HepG2 (cell line): ENCODE data around the gene KDELR3. TPM values are rescaled to one million over a fixed set of nuclear protein-coding genes. Genes with fewer than 3 reads are reported as not detected.

Experiments used
- ARNT ChIP-seq: fragments of 450-650 bp; IDR thresholded peaks from 2 replicates; pipeline ENCODE4 v1.6.1; 2017
- HHEX ChIP-seq: IDR thresholded peaks from 2 replicates; pipeline ENCODE4 v1.6.1; 2016; ENCODE audit warnings: control low read depth
- IRX3 ChIP-seq: sonication (generic); formaldehyde crosslinking; IDR thresholded peaks from 2 replicates; pipeline ENCODE4 v1.8.1; 2023; ENCODE audit warnings: mild to moderate bottlenecking, low read depth, missing genetic modification reagents, borderline replicate concordance
- KLF13 ChIP-seq: sonication (generic); formaldehyde crosslinking; IDR thresholded peaks from 2 replicates; pipeline ENCODE4 v1.4.0; 2020; ENCODE audit warnings: mild to moderate bottlenecking, missing genetic modification reagents
- LCORL ChIP-seq, 2 experiments: fragments of 450-650 bp in 1 of 2; sonication (generic) in 1 of 2; formaldehyde crosslinking in 1 of 2; IDR thresholded peaks; 2 replicates each; pipeline versions ENCODE4 v1.5.0 to v1.6.1; 2017 to 2020; ENCODE audit warnings: antibody characterized with exemption in 1 of 2, missing genetic modification reagents in 1 of 2
- MYC ChIP-seq: sonication (generic); formaldehyde crosslinking; IDR thresholded peaks from 2 replicates; pipeline ENCODE4 v1.9.0; 2021; ENCODE audit warnings: missing genetic modification reagents, borderline replicate concordance
- RXRA ChIP-seq: sonication (generic); formaldehyde crosslinking; IDR thresholded peaks from 2 replicates; pipeline ENCODE4 v1.5.1; 2020; ENCODE audit warnings: missing genetic modification reagents
- SPEN ChIP-seq: sonication (generic); formaldehyde crosslinking; IDR thresholded peaks from 2 replicates; pipeline ENCODE4 v1.5.1; 2020; ENCODE audit warnings: low read depth, mild to moderate bottlenecking, missing genetic modification reagents
- ZNF12 ChIP-seq: sonication (generic); formaldehyde crosslinking; IDR thresholded peaks from 2 replicates; pipeline ENCODE4 v1.5.0; 2020; ENCODE audit warnings: missing genetic modification reagents
- ZNF253 ChIP-seq: sonication (generic); formaldehyde crosslinking; IDR thresholded peaks from 2 replicates; pipeline ENCODE4 v1.8.0; 2022; ENCODE audit warnings: mild to moderate bottlenecking, missing genetic modification reagents, borderline replicate concordance
- ZNF720 ChIP-seq: sonication (generic); formaldehyde crosslinking; IDR thresholded peaks from 2 replicates; pipeline ENCODE4 v1.4.0; 2020; ENCODE audit warnings: missing genetic modification reagents
- ZSCAN21 ChIP-seq: sonication (generic); formaldehyde crosslinking; IDR thresholded peaks from 2 replicates; pipeline ENCODE4 v1.8.0; 2022; ENCODE audit warnings: mild to moderate bottlenecking, missing genetic modification reagents, moderate library complexity, borderline replicate concordance
- polyA plus RNA-seq, 8 experiments: library from polyadenylated mRNA; depleted of rRNA in 3 of 8; stranded (reverse) in 7 of 8; unstranded in 1 of 8; fragments of >200 nt; fragmentation: Illumina TruSeq in 4 of 8; extraction: Trizol in 4 of 8; gene quantifications; 2 replicates each; pipeline versions ENCODE4 v1.2.1 to v1.2.3, GENCODE V29; 2011 to 2016; ENCODE audit warnings: low read depth in 4 of 8, missing spikeins in 1 of 8, mixed read lengths in 1 of 8; ENCODE audit not compliant: insufficient read depth in 1 of 8
- total RNA-seq, 5 experiments: library from RNA; depleted of rRNA; stranded (reverse); fragments of >200 nt; fragmentation: Illumina TruSeq; extraction: Trizol; gene quantifications; 2 replicates each; pipeline ENCODE4 v1.2.3, GENCODE V29; 2016; ENCODE audit warnings: low read depth in 1 of 5
- TF ChIP-seq, protein P1 (sequence below): sonication (generic); formaldehyde crosslinking; IDR thresholded peaks from 2 replicates; pipeline ENCODE4 v1.5.1; 2020; ENCODE audit warnings: missing genetic modification reagents, mild to moderate bottlenecking, borderline replicate concordance
- TF ChIP-seq, protein P2 (sequence below): sonication (generic); IDR thresholded peaks from 2 replicates; pipeline ENCODE4 v1.6.1; 2016; ENCODE audit warnings: low read depth, borderline replicate concordance
- TF ChIP-seq, protein P3 (sequence below): sonication (generic); formaldehyde crosslinking; IDR thresholded peaks from 2 replicates; pipeline ENCODE4 v1.5.0; 2020; ENCODE audit warnings: mild to moderate bottlenecking, missing genetic modification reagents
- TF ChIP-seq, protein P4 (sequence below): sonication (generic); formaldehyde crosslinking; IDR thresholded peaks from 2 replicates; pipeline ENCODE4 v1.9.0; 2021; ENCODE audit warnings: missing genetic modification reagents, borderline replicate concordance
- TF ChIP-seq, protein P5 (sequence below): sonication (generic); formaldehyde crosslinking; IDR thresholded peaks from 2 replicates; pipeline ENCODE4 v1.4.0; 2020; ENCODE audit warnings: missing genetic modification reagents
- TF ChIP-seq, protein P6 (sequence below): sonication (generic); formaldehyde crosslinking; IDR thresholded peaks from 2 replicates; pipeline ENCODE4 v1.5.0; 2020; ENCODE audit warnings: missing genetic modification reagents

The KDELR3 gene
- total and polyA plus RNA-seq, 2 of the 13 experiments (the other 11 are each of a cell fraction or from before 2014, with no cell fraction given): 24.2 to 65.7 TPM

DNA sequence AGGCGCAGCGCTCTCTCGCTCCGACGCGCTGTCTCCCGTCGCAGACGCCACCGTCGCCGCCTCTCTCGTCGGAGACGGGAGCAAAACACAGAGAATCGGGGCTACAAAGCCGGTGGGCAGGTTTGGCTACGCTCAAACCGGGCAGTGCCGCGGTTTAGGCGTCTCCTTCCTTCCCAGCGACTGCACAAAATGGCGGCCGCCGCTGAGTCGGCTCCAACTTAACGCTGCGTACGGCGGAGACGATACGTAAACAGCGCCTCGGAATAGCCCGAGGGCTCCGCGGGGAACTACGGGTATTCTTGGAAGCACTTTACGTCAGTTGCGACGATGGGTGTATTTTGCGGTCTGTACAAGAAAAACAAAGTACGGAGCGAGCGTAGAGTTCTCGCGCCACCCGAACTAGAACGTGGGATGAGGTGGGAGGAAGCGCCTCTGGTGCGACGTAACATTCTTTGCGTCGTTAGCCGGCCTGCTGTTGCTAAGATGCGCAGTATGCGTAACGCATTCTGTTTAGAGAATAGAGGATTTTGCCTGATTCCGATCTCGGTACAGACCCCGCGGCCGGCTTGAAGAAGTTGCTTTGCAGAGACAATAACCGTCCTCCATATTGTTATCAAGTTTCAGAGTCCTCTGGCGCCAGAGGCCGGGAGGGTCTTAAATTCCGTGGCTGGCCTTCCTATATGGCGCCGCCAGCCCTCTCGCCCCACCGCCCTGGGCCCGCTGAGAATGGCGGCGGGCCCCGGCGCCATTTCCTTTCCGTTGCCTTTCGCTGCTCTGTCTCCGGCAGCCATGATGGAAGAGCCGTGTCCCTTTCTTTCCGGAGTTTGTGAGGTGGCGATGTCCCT is 38.4 kb downstream of the KDELR3 start, which contains the start of gene DDX17 (continued):
- TF ChIP-seq, protein P1, sequence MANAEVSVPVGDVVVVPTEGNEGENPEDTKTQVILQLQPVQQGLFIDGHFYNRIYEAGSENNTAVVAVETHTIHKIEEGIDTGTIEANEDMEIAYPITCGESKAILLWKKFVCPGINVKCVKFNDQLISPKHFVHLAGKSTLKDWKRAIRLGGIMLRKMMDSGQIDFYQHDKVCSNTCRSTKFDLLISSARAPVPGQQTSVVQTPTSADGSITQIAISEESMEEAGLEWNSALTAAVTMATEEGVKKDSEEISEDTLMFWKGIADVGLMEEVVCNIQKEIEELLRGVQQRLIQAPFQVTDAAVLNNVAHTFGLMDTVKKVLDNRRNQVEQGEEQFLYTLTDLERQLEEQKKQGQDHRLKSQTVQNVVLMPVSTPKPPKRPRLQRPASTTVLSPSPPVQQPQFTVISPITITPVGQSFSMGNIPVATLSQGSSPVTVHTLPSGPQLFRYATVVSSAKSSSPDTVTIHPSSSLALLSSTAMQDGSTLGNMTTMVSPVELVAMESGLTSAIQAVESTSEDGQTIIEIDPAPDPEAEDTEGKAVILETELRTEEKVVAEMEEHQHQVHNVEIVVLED: peak; percentile 86
- TF ChIP-seq RXRA (CRISPR knock-in tag) (0 out of 2 replicates have a peak, but pooled peaks have one; percentile 61), ZNF12 (CRISPR knock-in tag) (no peak), KLF13 (CRISPR knock-in tag) (no peak), HHEX (no peak), MYC (CRISPR knock-in tag) (no peak), ARNT (no peak), ZNF253 (CRISPR knock-in tag) (no peak), ZSCAN21 (CRISPR knock-in tag) (peak; percentile 8; the same call in 1 of the 2 replicates), SPEN (CRISPR knock-in tag) (peak; percentile 57), IRX3 (CRISPR knock-in tag) (no peak), LCORL (IDR thresholded peaks at IDR 0.05) (no peak), LCORL (CRISPR knock-in tag; IDR thresholded peaks at IDR 0.05) (peak; percentile 47; the same call in 1 of the 2 replicates), ZNF720 (no peak)
- TF ChIP-seq, protein P2, sequence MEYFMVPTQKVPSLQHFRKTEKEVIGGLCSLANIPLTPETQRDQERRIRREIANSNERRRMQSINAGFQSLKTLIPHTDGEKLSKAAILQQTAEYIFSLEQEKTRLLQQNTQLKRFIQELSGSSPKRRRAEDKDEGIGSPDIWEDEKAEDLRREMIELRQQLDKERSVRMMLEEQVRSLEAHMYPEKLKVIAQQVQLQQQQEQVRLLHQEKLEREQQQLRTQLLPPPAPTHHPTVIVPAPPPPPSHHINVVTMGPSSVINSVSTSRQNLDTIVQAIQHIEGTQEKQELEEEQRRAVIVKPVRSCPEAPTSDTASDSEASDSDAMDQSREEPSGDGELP: no peak
- TF ChIP-seq, protein P3, sequence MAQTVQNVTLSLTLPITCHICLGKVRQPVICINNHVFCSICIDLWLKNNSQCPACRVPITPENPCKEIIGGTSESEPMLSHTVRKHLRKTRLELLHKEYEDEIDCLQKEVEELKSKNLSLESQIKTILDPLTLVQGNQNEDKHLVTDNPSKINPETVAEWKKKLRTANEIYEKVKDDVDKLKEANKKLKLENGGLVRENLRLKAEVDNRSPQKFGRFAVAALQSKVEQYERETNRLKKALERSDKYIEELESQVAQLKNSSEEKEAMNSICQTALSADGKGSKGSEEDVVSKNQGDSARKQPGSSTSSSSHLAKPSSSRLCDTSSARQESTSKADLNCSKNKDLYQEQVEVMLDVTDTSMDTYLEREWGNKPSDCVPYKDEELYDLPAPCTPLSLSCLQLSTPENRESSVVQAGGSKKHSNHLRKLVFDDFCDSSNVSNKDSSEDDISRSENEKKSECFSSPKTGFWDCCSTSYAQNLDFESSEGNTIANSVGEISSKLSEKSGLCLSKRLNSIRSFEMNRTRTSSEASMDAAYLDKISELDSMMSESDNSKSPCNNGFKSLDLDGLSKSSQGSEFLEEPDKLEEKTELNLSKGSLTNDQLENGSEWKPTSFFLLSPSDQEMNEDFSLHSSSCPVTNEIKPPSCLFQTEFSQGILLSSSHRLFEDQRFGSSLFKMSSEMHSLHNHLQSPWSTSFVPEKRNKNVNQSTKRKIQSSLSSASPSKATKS: no peak
- TF ChIP-seq, protein P4, sequence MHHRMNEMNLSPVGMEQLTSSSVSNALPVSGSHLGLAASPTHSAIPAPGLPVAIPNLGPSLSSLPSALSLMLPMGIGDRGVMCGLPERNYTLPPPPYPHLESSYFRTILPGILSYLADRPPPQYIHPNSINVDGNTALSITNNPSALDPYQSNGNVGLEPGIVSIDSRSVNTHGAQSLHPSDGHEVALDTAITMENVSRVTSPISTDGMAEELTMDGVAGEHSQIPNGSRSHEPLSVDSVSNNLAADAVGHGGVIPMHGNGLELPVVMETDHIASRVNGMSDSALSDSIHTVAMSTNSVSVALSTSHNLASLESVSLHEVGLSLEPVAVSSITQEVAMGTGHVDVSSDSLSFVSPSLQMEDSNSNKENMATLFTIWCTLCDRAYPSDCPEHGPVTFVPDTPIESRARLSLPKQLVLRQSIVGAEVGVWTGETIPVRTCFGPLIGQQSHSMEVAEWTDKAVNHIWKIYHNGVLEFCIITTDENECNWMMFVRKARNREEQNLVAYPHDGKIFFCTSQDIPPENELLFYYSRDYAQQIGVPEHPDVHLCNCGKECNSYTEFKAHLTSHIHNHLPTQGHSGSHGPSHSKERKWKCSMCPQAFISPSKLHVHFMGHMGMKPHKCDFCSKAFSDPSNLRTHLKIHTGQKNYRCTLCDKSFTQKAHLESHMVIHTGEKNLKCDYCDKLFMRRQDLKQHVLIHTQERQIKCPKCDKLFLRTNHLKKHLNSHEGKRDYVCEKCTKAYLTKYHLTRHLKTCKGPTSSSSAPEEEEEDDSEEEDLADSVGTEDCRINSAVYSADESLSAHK (CRISPR knock-in tag): no peak
- TF ChIP-seq, protein P5, sequence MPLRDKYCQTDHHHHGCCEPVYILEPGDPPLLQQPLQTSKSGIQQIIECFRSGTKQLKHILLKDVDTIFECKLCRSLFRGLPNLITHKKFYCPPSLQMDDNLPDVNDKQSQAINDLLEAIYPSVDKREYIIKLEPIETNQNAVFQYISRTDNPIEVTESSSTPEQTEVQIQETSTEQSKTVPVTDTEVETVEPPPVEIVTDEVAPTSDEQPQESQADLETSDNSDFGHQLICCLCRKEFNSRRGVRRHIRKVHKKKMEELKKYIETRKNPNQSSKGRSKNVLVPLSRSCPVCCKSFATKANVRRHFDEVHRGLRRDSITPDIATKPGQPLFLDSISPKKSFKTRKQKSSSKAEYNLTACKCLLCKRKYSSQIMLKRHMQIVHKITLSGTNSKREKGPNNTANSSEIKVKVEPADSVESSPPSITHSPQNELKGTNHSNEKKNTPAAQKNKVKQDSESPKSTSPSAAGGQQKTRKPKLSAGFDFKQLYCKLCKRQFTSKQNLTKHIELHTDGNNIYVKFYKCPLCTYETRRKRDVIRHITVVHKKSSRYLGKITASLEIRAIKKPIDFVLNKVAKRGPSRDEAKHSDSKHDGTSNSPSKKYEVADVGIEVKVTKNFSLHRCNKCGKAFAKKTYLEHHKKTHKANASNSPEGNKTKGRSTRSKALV (CRISPR knock-in tag): peak; percentile 51; the same call in 1 of the 2 replicates
- TF ChIP-seq, protein P6, sequence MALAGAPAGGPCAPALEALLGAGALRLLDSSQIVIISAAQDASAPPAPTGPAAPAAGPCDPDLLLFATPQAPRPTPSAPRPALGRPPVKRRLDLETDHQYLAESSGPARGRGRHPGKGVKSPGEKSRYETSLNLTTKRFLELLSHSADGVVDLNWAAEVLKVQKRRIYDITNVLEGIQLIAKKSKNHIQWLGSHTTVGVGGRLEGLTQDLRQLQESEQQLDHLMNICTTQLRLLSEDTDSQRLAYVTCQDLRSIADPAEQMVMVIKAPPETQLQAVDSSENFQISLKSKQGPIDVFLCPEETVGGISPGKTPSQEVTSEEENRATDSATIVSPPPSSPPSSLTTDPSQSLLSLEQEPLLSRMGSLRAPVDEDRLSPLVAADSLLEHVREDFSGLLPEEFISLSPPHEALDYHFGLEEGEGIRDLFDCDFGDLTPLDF (CRISPR knock-in tag): 0 out of 2 replicates have a peak, but pooled peaks have one; percentile 59
